ENCODE measurements around the gene DCLRE1A.

DCLRE1A gene

GRCh38 chr10:113791691-113792090 is 62.2 kb downstream of the DCLRE1A start:
- DNase-seq (ENCODE audit: low read depth in 4 of 4, low spot score in 1 of 4): no peak

GRCh38 chr10:113788604-113789083 is 65.2 kb downstream of the DCLRE1A start:
- no peak for DNase-seq (ENCODE audit: low read depth in 4 of 4, low spot score in 1 of 4)
